BJ (cell line): ENCODE measurements around the gene EPHA3. TPM values are rescaled to one million over a fixed set of nuclear protein-coding genes. Genes with fewer than 3 reads are reported as not detected.
A peak's percentile ranks its signal among the peaks of the same experiment; 100 is the strongest.

ENCODE experiments used
- CTCF ChIA-PET: fragments of 350-600 bp; formaldehyde crosslinking; extraction: SDS; loops from one replicate; lab custom pipeline; 2021; ENCODE audit warnings: antibody characterized with exemption, inconsistent platforms; lab: Yijun Ruan, JAX
- POLR2A ChIA-PET: fragments of 300-600 bp; sonication (Branson Sonifier 250); formaldehyde crosslinking; extraction: SDS; loops from one replicate; lab custom pipeline; 2021; ENCODE audit warnings: antibody characterized with exemption; lab: Charles Lee
- DNase-seq: peaks from one replicate; pipeline ENCODE4 v3.0.0-alpha.2; 2011; ENCODE audit warnings: low read depth
- H3K27me3 ChIP-seq: 2 replicates; pipeline ENCODE4 v1.6.0; 2011; ENCODE audit warnings: low read length; ENCODE audit not compliant: control insufficient read depth, insufficient read depth
- H3K36me3 ChIP-seq: 2 replicates; pipeline ENCODE4 v1.5.1; 2011; ENCODE audit warnings: low read length; ENCODE audit not compliant: control insufficient read depth, insufficient read depth
- H3K4me3 ChIP-seq: 2 replicates; pipeline ENCODE4 v1.5.1; 2011; ENCODE audit warnings: low read depth, mild to moderate bottlenecking, control low read depth, low read length
- CTCF ChIP-seq: IDR thresholded peaks from 2 replicates; pipeline ENCODE4 v1.5.1; 2011; ENCODE audit warnings: low read depth, mild to moderate bottlenecking, control low read depth, inconsistent platforms, low read length, moderate library complexity; ENCODE audit not compliant: insufficient read depth
- polyA minus RNA-seq: library from RNA; depleted of rRNA, polyadenylated mRNA; stranded (reverse); fragments of >200 nt; gene quantifications from 2 replicates; pipeline ENCODE4 v1.2.3, GENCODE V29; 2011; rRNA and poly(A)+ RNA removed
- polyA plus RNA-seq: library from polyadenylated mRNA; depleted of rRNA; stranded (reverse); fragments of >200 nt; gene quantifications from 2 replicates; pipeline ENCODE4 v1.2.3, GENCODE V29; 2011; rRNA removed

Gene EPHA3
- polyA plus RNA-seq (0.12 and 0.18 TPM in 2 replicates), polyA minus RNA-seq (0.10 and 0.14 TPM in 2 replicates)

DNA sequence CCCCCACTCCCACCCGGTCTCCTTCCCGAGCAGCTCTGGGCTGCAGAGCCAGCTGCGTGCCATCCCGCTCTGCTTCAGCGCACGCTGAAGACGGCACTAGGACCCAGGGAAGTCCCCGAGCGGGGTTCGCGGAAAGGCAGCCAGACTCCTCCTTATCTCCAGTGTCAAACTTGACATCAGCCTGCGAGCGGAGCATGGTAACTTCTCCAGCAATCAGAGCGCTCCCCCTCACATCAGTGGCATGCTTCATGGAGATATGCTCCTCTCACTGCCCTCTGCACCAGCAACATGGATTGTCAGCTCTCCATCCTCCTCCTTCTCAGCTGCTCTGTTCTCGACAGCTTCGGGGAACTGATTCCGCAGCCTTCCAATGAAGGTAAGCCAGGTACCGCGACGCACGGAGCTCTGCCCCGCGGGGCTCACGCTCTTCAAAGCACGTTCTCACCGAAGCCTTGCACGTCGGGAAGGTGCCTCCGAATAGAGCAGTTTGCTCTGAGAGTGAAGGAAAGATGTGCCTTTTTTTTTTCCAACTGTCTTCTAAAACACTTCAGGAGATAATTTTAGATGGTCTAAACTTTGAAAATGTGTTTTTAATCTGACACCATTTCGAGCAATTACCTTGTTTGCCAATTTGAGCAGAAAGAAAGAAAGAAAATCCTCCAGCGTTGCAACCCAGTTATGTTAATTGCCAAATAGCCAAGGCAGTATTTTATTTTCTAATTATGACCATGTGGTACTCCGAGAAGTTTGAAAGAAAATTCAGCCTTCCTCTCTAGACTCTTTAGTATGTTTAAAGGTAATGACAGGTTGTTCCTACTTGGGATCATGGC lies at the start of gene EPHA3:
EPHA3 (plus strand) TSS at position 161 of the 830 bp plus-strand sequence; CDS start at position 289, 128 bp downstream.
- POLR2A ChIA-PET: no interaction called here
- TF ChIP-seq CTCF: no peak
- H3K4me3 ChIP-seq: peak within 1 kb of the TSS; percentile 26
- no peak for DNase-seq
- CTCF ChIA-PET: interaction anchor here (0.6 to 0.7 kb wide), 2 partner anchors 187 to 354 kb away, joined by 3 read pairs; no protein-coding TSS in a partner anchor
- H3K36me3 ChIP-seq: no peaks in the 10 kb centered on the region
- H3K27me3 ChIP-seq: peaks cover 1% of the 10 kb centered on the region; the same call in 1 of the 2 replicates

DNA sequence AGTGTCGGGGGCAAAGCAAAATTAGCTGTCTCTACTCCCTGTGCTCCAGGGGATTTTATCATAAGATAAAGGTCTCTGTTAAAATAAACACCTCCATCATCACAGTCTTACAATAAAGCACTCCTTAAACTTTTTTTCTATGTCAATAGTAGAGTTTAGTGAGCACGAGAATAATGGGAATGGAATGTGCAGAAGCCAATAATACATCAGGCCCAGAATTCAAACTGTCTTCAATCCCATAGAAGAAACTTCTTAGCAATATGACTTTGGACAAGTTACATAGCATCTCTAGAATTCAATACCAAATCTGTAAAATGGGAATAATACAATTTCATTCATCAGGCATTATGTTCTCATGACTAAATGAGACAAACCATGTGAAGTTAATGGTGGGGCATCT lies 49.0 kb upstream of the EPHA3 start:
- CTCF ChIA-PET: no interaction called here
- DNase-seq: no peak
- H3K4me3 ChIP-seq: no peak overlapping the region
- H3K27me3 ChIP-seq: no peaks in the 10 kb centered on the region; the same call in 1 of the 2 replicates
- no peaks in the 10 kb centered on the region for H3K36me3 ChIP-seq
- no peak for TF ChIP-seq CTCF
- POLR2A ChIA-PET: no interaction called here

- DNase-seq: peak; percentile 72
- no peak overlapping the region for H3K4me3 ChIP-seq
- CTCF ChIA-PET: no interaction called here
- H3K36me3 ChIP-seq: no peaks in the 10 kb centered on the region
- POLR2A ChIA-PET: no interaction called here
- no peak for TF ChIP-seq CTCF
- H3K27me3 ChIP-seq: no peaks in the 10 kb centered on the region; the same call in 1 of the 2 replicates
Observed at GRCh38 chr3:89059211-89059925, 48.1 kb upstream of the EPHA3 start.

GRCh38 chr3:89061259-89061658 lies 46.2 kb upstream of the EPHA3 start:
- CTCF ChIA-PET: no interaction called here
- POLR2A ChIA-PET: no interaction called here
- TF ChIP-seq CTCF: no peak
- H3K4me3 ChIP-seq: no peak overlapping the region
- H3K36me3 ChIP-seq: no peaks in the 10 kb centered on the region
- DNase-seq: no peak
- no peaks in the 10 kb centered on the region for H3K27me3 ChIP-seq

DNA sequence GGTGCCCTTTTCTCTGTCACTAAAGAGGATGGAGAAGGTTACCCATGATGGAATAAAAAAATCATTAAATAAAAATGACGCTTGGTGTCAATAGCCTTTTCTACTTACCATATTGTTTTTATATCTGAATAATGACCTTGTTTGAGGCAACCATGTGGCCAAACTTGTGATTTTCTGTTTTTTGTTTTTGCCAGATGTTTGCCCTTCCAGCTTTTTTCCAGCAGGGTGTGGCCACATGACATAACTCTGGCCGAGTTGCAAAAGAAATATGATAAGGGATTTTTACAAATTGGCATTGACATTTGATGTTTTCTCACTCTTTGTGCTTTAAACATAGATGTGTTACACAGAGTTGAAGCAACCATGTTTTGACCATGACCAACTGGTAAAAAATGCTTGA lies 39.7 kb upstream of the EPHA3 start:
- DNase-seq: no peak

More for the DNA sequence above, 39.7 kb upstream of the EPHA3 start:
- no peak for TF ChIP-seq CTCF
- no peaks in the 10 kb centered on the region for H3K36me3 ChIP-seq
- POLR2A ChIA-PET: no interaction called here
- CTCF ChIA-PET: no interaction called here
- H3K4me3 ChIP-seq: no peak overlapping the region
- no peaks in the 10 kb centered on the region for H3K27me3 ChIP-seq
